ENCODE data around the gene PXN. TPM values are rescaled to one million over a fixed set of nuclear protein-coding genes. Genes with fewer than 3 reads are reported as not detected.

Gene PXN
- total RNA-seq, 6 experiments from 2014 or later: 15.1 to 32.6 (median 24.1) TPM

- Histone ChIP-seq H3K27ac (peak overlapping the region; percentile 48 to 82 (median 74)), H3K4me1 (peaks cover 0 to 83% (median 49%) of the 10 kb centered on the region in 4 donors), H3K9me3 (no peaks in the 10 kb centered on the region), H3K27me3 (no peaks in the 10 kb centered on the region), H3K36me3 (no peaks in the 10 kb centered on the region), H3K4me3 (no peak overlapping the region)
- DNase-seq (no peak), ATAC-seq (peak in 1 of 4 donors; percentile 6)
- no peak for TF ChIP-seq POLR2A (IDR thresholded peaks at IDR 0.05)
- no peak for TF ChIP-seq CTCF (IDR thresholded peaks at IDR 0.05)
- WGBS (ENCODE audit: insufficient coverage, low coverage, low lambda C conversion rate, missing lambda C conversion rate): 100% methylated on average over 1 of the region's 9 CpGs
- intact Hi-C loops (cut with DNase I): no loop called here
Observed at GRCh38 chr12:120230326-120230973, 35.1 kb downstream of the PXN start.

- peak in 1 of 4 donors; percentile 23 for ATAC-seq
- Histone ChIP-seq H3K27me3 (no peaks in the 10 kb centered on the region), H3K4me3 (no peak overlapping the region), H3K27ac (peak overlapping the region; percentile 48 to 82 (median 74)), H3K9me3 (no peaks in the 10 kb centered on the region), H3K36me3 (no peaks in the 10 kb centered on the region), H3K4me1 (peaks cover 0 to 77% (median 43%) of the 10 kb centered on the region in 4 donors)
- intact Hi-C loops (cut with DNase I): loop anchor here (5.0 kb wide), 2 partner anchors 33 to 38 kb away; partner anchors contain the start of gene PXN (in 1 of the 2)
- TF ChIP-seq CTCF (IDR thresholded peaks at IDR 0.05) (peak in 1 of 4 donors; percentile 4), POLR2A (IDR thresholded peaks at IDR 0.05) (no peak)
- DNase-seq: no peak
- 54% methylated on average over 6 of the region's 12 CpGs for WGBS (ENCODE audit: insufficient coverage, low coverage, low lambda C conversion rate, missing lambda C conversion rate)
Observed at GRCh38 chr12:120229487-120230325, 35.8 kb downstream of the PXN start.

GRCh38 chr12:120229071-120229486 lies 36.5 kb downstream of the PXN start:
- no peaks in the 10 kb centered on the region for H3K36me3 ChIP-seq
- H3K4me3 ChIP-seq: no peak overlapping the region
- intact Hi-C loops (cut with DNase I): loop anchor here (5.0 kb wide), 2 partner anchors 33 to 38 kb away; partner anchors contain the start of gene PXN (in 1 of the 2)
- no peak for DNase-seq
- peak overlapping the region; percentile 37 to 82 (median 48) for H3K27ac ChIP-seq
- H3K27me3 ChIP-seq: no peaks in the 10 kb centered on the region
- TF ChIP-seq POLR2A (IDR thresholded peaks at IDR 0.05) (no peak), CTCF (IDR thresholded peaks at IDR 0.05) (no peak)
- 21% methylated on average over 2 of the region's 7 CpGs for WGBS (ENCODE audit: insufficient coverage, low coverage, low lambda C conversion rate, missing lambda C conversion rate)
- no peak for ATAC-seq
- no peaks in the 10 kb centered on the region for H3K9me3 ChIP-seq
- peaks cover 0 to 71% (median 38%) of the 10 kb centered on the region in 4 donors for H3K4me1 ChIP-seq

- intact Hi-C loops (cut with DNase I): loop anchor here (5.0 kb wide), 2 partner anchors 34 to 39 kb away; partner anchors contain the start of gene PXN (in 1 of the 2)
- ATAC-seq: peak; percentile 76 to 90 (median 88)
- Histone ChIP-seq H3K27ac (peak overlapping the region; percentile 37 to 90 (median 82)), H3K9me3 (no peaks in the 10 kb centered on the region), H3K4me1 (peaks cover 0 to 67% (median 37%) of the 10 kb centered on the region in 4 donors), H3K36me3 (peaks cover 0 to 5% (median under 1%) of the 10 kb centered on the region in 4 donors), H3K27me3 (no peaks in the 10 kb centered on the region), H3K4me3 (peak overlapping the region in 2 of 3 donors; percentile 29 to 33)
- peak; percentile 93 to 96 (median 95) for DNase-seq
- 0% methylated on average over 3 of the region's 23 CpGs for WGBS (ENCODE audit: insufficient coverage, low coverage, low lambda C conversion rate, missing lambda C conversion rate)
- TF ChIP-seq CTCF (IDR thresholded peaks at IDR 0.05) (peak; percentile 93 to 99 (median 97)), POLR2A (IDR thresholded peaks at IDR 0.05) (no peak)
Observed at GRCh38 chr12:120228291-120229070, 37.0 kb downstream of the PXN start.

Measured in right lobe of liver (tissue), 6 donors.